ENCODE data around the gene CEP70.

DNA sequence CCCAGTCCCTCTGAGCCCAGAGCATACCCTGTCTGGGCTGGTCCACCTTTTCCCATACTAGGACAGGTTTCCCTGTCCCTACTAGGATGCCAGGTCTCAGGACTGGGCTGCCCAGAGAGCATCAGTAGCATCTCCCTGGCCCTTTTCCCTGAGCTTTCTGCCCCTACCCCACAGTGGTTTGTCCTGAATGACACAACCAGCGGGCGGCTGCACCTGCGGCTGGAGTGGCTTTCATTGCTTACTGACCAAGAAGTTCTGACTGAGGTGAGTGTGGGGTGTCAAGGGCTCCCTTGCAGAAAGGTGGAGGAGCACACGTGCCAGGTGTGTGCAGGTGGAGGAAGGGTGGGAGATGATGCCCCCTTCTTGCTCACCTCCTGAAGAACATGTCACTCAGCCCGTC, 126.1 kb downstream of the CEP70 start:
- TF ChIP-seq CTCF (IDR thresholded peaks at IDR 0.05; ENCODE audit: low read depth, low read length) (no peak), POLR2A (IDR thresholded peaks at IDR 0.05; ENCODE audit: extremely low read depth, insufficient read length) (no peak), MAX (IDR thresholded peaks at IDR 0.05; ENCODE audit: low read depth, low read length) (no peak)
